Endometrial microvascular endothelial cells (primary cell): Measurements from ENCODE around the gene CFAP299. TPM values are rescaled to one million over a fixed set of nuclear protein-coding genes. Genes with fewer than 3 reads are reported as not detected.

Experiments
- in situ Hi-C: cut with HindIII; loops from 2 replicates; pipeline ENCODE4 v1.10.0; 2017; ENCODE audit warnings: low sequenced_read_pairs, low pct_unique_long_range_greater_than_20kb; ENCODE audit errors: inconsistent ontology term
- total RNA-seq: library from RNA; depleted of rRNA; stranded (reverse); fragments of >200 nt; gene quantifications from one replicate; pipeline ENCODE4 v1.2.3, GENCODE V29; 2015; ENCODE audit errors: inconsistent ontology term

CFAP299 gene
- total RNA-seq, 1 donor from 2014 or later, result not detected

- in situ Hi-C loops, result no loop called here
These were observed 46.7 kb downstream of the CFAP299 start for GRCh38 chr4:80382090-80382832.

GRCh38 chr4:80385397-80386280 is 50.1 kb downstream of the CFAP299 start:
- in situ Hi-C loops, result no loop called here

- in situ Hi-C loops, result no loop called here
These were observed 50.9 kb downstream of the CFAP299 start for GRCh38 chr4:80386281-80386886.

GRCh38 chr4:80387390-80388283 is 52.1 kb downstream of the CFAP299 start:
- in situ Hi-C loops, result no loop called here

- in situ Hi-C loops, result no loop called here
These were observed 52.7 kb downstream of the CFAP299 start for GRCh38 chr4:80388284-80388607.

- in situ Hi-C loops, result no loop called here
These were observed 54.6 kb downstream of the CFAP299 start for GRCh38 chr4:80390178-80390577.

GRCh38 chr4:80393246-80393969 is 57.9 kb downstream of the CFAP299 start:
- in situ Hi-C loops, result no loop called here

- in situ Hi-C loops, result no loop called here
These were observed 58.4 kb downstream of the CFAP299 start for GRCh38 chr4:80393970-80394250.

GRCh38 chr4:80407246-80407645 is 71.7 kb downstream of the CFAP299 start:
- in situ Hi-C loops, result no loop called here

GRCh38 chr4:80409809-80410208 is 74.3 kb downstream of the CFAP299 start:
- in situ Hi-C loops, result no loop called here

GRCh38 chr4:80412322-80412721 is 76.8 kb downstream of the CFAP299 start:
- in situ Hi-C loops, result no loop called here

GRCh38 chr4:80413086-80413485 is 77.6 kb downstream of the CFAP299 start:
- in situ Hi-C loops, result no loop called here

GRCh38 chr4:80417019-80417418 is 81.5 kb downstream of the CFAP299 start:
- in situ Hi-C loops, result no loop called here

GRCh38 chr4:80419946-80420345 is 84.4 kb downstream of the CFAP299 start:
- in situ Hi-C loops, result no loop called here

GRCh38 chr4:80420638-80421037 is 85.1 kb downstream of the CFAP299 start:
- in situ Hi-C loops, result no loop called here

GRCh38 chr4:80422727-80423404 is 87.3 kb downstream of the CFAP299 start:
- in situ Hi-C loops, result no loop called here

- in situ Hi-C loops, result no loop called here
These were observed 88.2 kb downstream of the CFAP299 start for GRCh38 chr4:80423553-80424224.

GRCh38 chr4:80424225-80424581 is 88.7 kb downstream of the CFAP299 start:
- in situ Hi-C loops, result no loop called here
